GM21786 (cell line): ENCODE results near the gene PLP1.

Experiments used
- ATAC-seq: cut with Tn5 transposase; IDR thresholded peaks from one replicate; pipeline ENCODE4 v1.9.1; 2021; ENCODE audit not compliant: unreplicated experiment

PLP1 gene

DNA sequence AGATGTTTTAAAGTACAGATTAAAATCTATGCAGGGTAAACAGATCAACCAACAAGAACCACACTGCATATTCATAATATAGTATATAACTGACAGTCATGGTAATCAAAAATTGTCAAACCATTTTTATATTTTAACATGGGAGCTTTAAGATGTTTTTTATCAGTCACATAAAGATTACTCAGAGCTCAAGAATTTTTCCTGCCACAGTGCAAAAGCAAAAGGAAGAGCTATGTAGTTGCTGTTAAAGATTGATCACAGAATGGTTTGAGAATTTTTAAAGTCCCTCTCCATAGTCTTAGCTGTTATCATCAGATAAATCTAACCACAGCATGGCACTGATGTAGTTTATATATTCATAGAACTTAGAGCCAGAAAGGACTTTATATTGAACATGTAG, 47.0 kb downstream of the PLP1 start:
- ATAC-seq, result no peak

- ATAC-seq, result no peak
Observed at GRCh38 chrX:103825881-103826280, 49.2 kb downstream of the PLP1 start.

DNA sequence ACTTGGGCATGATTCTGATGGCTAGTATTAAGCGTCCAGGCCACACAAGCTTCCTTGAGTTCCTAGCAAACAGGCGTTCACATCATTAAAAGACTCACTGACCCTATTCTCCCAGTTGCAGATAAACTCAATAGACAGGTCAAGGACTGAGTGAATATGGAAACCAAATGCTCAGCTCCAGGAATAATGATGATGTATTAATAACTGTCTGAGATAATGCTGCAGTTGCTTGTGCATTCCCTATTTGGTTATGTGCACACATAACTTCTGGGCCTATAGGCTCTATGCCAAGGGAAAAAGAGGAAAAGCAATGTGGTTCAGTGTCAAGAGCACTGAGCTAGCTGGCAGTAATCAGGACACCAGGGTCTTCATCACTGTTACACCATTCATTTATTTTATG, 51.9 kb downstream of the PLP1 start:
- no peak for ATAC-seq

DNA sequence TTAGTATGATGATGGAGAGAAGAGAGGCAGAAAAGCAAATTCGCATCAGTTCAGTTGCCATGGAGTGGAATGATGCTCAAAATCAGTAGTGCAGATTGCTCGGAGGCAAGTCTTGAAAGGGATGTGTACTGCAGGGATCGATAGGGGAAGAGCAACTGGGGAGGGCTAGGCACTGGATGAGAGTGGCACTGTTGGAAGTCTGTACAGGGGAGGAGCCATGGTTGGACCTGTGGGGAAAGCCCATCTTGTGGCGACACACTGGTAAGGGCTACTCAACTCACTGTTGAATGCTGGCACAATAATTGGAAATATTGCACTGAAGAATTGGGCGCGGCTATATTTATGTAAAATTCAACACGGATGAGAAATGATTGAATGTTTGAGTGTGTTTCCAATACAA, 54.2 kb downstream of the PLP1 start:
- ATAC-seq, result no peak

GRCh38 chrX:103831342-103831802, 54.7 kb downstream of the PLP1 start:
- no peak for ATAC-seq

DNA sequence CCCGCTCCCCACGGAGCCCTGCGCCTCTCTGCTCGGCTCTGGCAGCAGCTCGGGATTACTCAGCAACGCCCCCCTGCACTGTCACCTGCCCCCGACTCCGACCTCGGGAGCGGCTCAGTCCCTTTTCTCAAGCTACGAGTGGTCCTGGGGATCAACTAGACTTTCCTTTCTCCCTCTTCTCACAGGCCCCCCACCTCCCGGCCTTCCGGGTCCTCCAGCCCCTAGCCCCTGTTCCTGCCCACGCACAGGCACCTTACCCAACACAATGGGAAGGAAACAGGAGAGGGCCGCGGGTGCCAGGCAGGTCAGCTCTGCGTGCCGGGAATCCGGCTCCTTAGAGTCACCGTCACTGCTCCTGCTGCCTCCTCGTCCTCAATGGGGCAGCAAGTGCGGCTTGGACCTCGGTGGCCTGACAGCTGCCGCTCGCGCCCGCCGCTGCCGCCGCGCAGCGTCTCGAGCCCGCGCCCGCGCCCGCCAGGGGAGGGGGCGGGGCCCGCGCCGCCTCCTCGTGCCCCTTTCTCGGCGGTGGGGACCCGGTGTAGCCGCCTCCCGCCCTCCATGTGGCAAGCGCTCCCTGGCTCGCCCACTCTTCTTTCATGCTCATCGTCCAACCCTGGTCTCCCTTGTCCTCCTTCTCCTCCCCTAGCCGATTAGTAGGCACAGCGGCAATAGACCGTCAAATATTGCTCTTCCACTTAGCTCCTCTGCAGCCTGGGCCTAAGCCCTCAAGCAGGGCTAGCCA, 55.3 kb downstream of the PLP1 start, which contains the start of gene RAB9B:
Gene RAB9B (minus strand): TSS at position 455 of the 742 bp plus-strand sequence. CDS start 6,473 bp downstream, outside the sequence.
- peak; percentile 87 for ATAC-seq

GRCh38 chrX:103839404-103839803, 62.8 kb downstream of the PLP1 start:
- ATAC-seq, result no peak
